GM18909 (cell line): Measurements from ENCODE around the gene BNC2.

ENCODE experiments used
- ATAC-seq: cut with Tn5 transposase; IDR thresholded peaks from one replicate; pipeline ENCODE4 v1.9.1; 2021; ENCODE audit warnings: mild to moderate bottlenecking; ENCODE audit not compliant: unreplicated experiment, poor library complexity

Gene BNC2

GRCh38 chr9:16363073-16363781, 507.2 kb downstream of the BNC2 start:
- ATAC-seq, result no peak

- ATAC-seq, result no peak
Measured at GRCh38 chr9:16361939-16362338, 508.5 kb downstream of the BNC2 start.

- ATAC-seq, result no peak
Measured at GRCh38 chr9:16361118-16361517, 509.4 kb downstream of the BNC2 start.

GRCh38 chr9:16360247-16360646, 510.2 kb downstream of the BNC2 start:
- no peak for ATAC-seq
